GM10266 (cell line): ENCODE data around the gene SYDE2.

Experiments used
- DNase-seq: peaks from one replicate; pipeline ENCODE4 v3.0.0; 2012; ENCODE audit errors: extremely low spot score
- CTCF ChIP-seq: IDR thresholded peaks from 2 replicates; pipeline ENCODE4 v1.5.1; 2012; ENCODE audit warnings: mild to moderate bottlenecking, low read depth; ENCODE audit not compliant: control insufficient read depth, insufficient read depth; ENCODE audit errors: missing control alignments

SYDE2 gene

GRCh38 chr1:85240174-85240601, 39.4 kb upstream of the SYDE2 start:
- peak; percentile 28 for DNase-seq

GRCh38 chr1:85237613-85238012, 36.8 kb upstream of the SYDE2 start:
- no peak for TF ChIP-seq CTCF
- DNase-seq: no peak

More at GRCh38 chr1:85240174-85240601, 39.4 kb upstream of the SYDE2 start:
- peak; percentile 34 for TF ChIP-seq CTCF

GRCh38 chr1:85230305-85230977, 29.6 kb upstream of the SYDE2 start:
- no peak for DNase-seq
- peak; percentile 21 for TF ChIP-seq CTCF

DNA sequence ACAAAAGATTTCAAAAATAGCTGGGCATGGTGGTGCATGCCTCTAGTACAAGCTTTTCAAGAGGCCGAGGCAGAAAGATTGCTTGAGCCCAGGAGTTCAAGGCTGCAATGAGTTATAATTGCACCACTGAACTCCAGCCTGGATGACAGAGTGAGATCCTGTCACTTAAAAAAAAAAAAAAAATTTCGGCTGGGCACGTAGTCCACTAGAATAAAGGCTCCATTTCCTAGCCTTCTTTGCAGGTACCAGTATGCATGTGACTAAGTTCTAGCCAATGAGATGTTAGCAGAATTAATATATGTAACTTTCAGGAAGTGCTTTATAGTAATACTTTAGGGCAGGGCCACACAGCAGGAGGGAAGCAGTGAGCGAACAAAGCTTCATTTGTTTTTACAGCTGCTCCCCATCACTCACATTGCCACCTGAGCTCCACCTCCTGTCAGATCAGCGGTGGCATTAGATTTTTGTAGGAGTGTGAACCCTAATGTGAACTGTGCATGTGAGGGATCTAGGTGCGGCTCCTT, 28.8 kb upstream of the SYDE2 start:
- DNase-seq: no peak
- TF ChIP-seq CTCF: no peak

- no peak for DNase-seq
Measured at GRCh38 chr1:85228972-85229371, 28.2 kb upstream of the SYDE2 start.

DNA sequence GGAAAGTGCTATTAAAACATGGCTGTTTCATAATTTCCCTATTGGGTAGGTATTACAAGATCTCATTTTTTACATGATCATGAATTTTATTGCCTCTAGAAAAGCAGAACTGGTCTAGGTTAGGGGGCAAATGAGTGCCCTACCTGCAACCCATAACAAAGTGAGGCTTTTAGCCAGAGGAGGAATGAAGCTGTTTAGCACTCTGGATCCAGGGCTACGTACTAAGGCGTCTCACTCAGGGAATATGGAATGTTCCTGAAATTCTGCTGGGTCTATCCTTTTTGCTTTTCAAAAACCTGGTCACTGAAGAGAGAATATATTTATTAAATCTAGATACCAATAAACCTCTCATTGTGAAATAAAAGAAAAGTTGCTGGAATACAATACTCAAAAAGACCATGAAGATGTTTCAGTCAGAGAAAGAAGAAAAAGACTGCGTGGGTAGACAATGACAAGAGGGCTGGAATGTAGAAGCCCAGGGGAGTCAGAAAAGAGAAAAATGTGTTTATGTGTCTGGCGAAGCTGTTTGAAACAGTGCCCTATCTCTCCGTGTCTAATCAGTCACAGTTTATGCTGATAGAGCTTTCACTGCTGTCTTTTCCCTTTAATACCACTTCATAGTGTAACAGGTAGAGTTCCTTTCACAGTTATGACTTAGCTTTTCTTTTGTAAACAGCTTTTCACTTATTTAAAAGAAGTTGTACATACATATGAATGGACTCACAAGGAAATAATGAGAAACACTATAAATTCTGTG, 25.0 kb upstream of the SYDE2 start:
- no peak for DNase-seq
- no peak for TF ChIP-seq CTCF

More at GRCh38 chr1:85228972-85229371, 28.2 kb upstream of the SYDE2 start:
- no peak for TF ChIP-seq CTCF
